DND-41 (cell line): ENCODE results near the gene CTNNA3.

Source experiments
- ATAC-seq: fragments of 200-7000 bp; cut with Tn5 transposase; 3 replicates; pipeline ENCODE4 v1.9.1; 2021; ENCODE audit warnings: low read depth; ENCODE audit not compliant: insufficient read depth
- DNase-seq: peaks from one replicate; pipeline ENCODE4 v3.0.0-alpha.2; 2020
- H2AFZ ChIP-seq: 2 replicates; pipeline ENCODE4 v1.6.0; 2012; ENCODE audit warnings: low read depth, low read length
- H3K27ac ChIP-seq: 2 replicates; pipeline ENCODE4 v1.5.1; 2012; ENCODE audit warnings: low read length, inconsistent platforms
- H3K27me3 ChIP-seq: fragments of 200-600 bp; sonication (generic); 2 replicates; pipeline ENCODE4 v1.6.0; 2012; ENCODE audit warnings: low read length, mild to moderate bottlenecking, inconsistent platforms; ENCODE audit not compliant: insufficient read depth, poor library complexity
- H3K36me3 ChIP-seq: 2 replicates; pipeline ENCODE4 v1.5.1; 2012; ENCODE audit warnings: low read length, inconsistent platforms; ENCODE audit not compliant: insufficient read depth
- H3K4me1 ChIP-seq: 2 replicates; pipeline ENCODE4 v1.5.1; 2012; ENCODE audit warnings: mild to moderate bottlenecking, low read length; ENCODE audit not compliant: insufficient read depth
- H3K4me2 ChIP-seq: 2 replicates; pipeline ENCODE4 v1.6.0; 2012; ENCODE audit warnings: mild to moderate bottlenecking, moderate library complexity, low read length, inconsistent platforms; ENCODE audit not compliant: insufficient read depth
- H3K4me3 ChIP-seq, 2 experiments: fragments of 200-600 bp in 1 of 2; shearing (Covaris generic) in 1 of 2; 2 replicates each; pipeline ENCODE4 v1.5.1; 2012 to 2016; ENCODE audit warnings: inconsistent platforms in 2 of 2, low read length in 2 of 2, mild to moderate bottlenecking in 2 of 2, low read depth in 1 of 2, moderate library complexity in 1 of 2
- H3K79me2 ChIP-seq: 2 replicates; pipeline ENCODE4 v1.6.0; 2012; ENCODE audit warnings: low read length, inconsistent platforms; ENCODE audit not compliant: insufficient read depth
- H3K9ac ChIP-seq: 2 replicates; pipeline ENCODE4 v1.6.0; 2012; ENCODE audit warnings: low read depth, mild to moderate bottlenecking, inconsistent platforms, low read length, moderate library complexity
- H3K9me3 ChIP-seq: 2 replicates; pipeline ENCODE4 v1.5.1; 2012; ENCODE audit warnings: low read length, moderate library complexity, mild to moderate bottlenecking, inconsistent platforms; ENCODE audit not compliant: insufficient read depth, severe bottlenecking
- H4K20me1 ChIP-seq: 2 replicates; pipeline ENCODE4 v1.6.0; 2012; ENCODE audit warnings: low read length; ENCODE audit not compliant: insufficient read depth
- CTCF ChIP-seq: IDR thresholded peaks from 2 replicates; pipeline ENCODE4 v1.5.1; 2012; ENCODE audit warnings: borderline replicate concordance, low read length, moderate library complexity, mild to moderate bottlenecking; ENCODE audit not compliant: poor library complexity, severe bottlenecking; ENCODE audit errors: extremely low read depth
- EZH2 ChIP-seq: IDR thresholded peaks from 3 replicates; pipeline ENCODE4 v1.6.1; 2012; ENCODE audit warnings: borderline replicate concordance, low read depth, mild to moderate bottlenecking, moderate library complexity, low read length, inconsistent platforms; ENCODE audit not compliant: severe bottlenecking

CTNNA3 gene

DNA sequence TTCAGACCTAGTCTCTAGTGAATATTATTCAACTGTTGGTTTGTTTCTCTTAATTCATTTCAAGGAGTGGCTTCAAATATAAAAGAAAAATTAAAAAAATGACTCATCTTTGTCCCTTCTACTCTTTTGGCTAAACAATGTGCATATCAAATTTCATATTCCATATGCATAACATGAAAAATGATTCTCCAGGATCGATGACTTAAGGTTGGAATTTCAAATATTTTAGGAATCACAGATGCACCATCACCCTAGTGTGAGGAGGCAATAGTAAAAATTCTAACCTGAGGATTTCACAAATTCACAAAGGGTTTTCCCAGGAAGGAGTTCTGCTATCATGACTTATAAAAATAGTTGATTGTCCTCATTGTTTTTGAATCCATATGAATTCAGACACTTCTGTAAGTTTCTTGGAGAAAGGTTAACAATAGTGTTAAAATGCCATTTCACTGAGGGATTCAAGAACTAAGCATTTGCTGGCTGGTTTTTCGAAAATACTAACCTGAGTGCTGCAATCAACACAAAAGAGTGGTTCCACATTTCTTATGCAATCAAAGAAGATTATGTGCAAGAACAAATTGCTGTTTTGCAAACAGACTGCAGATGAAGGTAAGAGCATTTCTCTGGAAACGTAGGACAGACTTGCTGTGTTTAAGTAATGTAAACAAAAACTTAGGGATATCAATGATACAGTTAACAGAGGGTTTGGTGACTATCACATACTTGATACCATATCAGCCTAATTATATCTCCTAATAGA is 1317.7 kb downstream of the CTNNA3 start:
- H3K27ac ChIP-seq: no peak overlapping the region
- TF ChIP-seq CTCF (no peak), EZH2 (no peak)
- no peaks in the 10 kb centered on the region for H3K27me3 ChIP-seq
- DNase-seq: no peak
- H3K9ac ChIP-seq: no peak overlapping the region
- no peaks in the 10 kb centered on the region for H4K20me1 ChIP-seq
- H3K4me3 ChIP-seq: no peak overlapping the region
- no peaks in the 10 kb centered on the region for H3K9me3 ChIP-seq
- no peak overlapping the region for H3K4me2 ChIP-seq
- H3K4me1 ChIP-seq: no peaks in the 10 kb centered on the region
- H3K36me3 ChIP-seq: no peaks in the 10 kb centered on the region
- H2AFZ ChIP-seq: no peak overlapping the region
- ATAC-seq: no peak
- no peaks in the 10 kb centered on the region for H3K79me2 ChIP-seq

- Histone ChIP-seq H3K9ac (no peak overlapping the region), H2AFZ (no peak overlapping the region), H3K9me3 (no peaks in the 10 kb centered on the region), H3K79me2 (no peaks in the 10 kb centered on the region), H3K4me3 (no peak overlapping the region), H3K4me2 (no peak overlapping the region), H3K36me3 (no peaks in the 10 kb centered on the region), H3K4me1 (no peaks in the 10 kb centered on the region), H4K20me1 (no peaks in the 10 kb centered on the region), H3K27ac (no peak overlapping the region), H3K27me3 (no peaks in the 10 kb centered on the region)
- ATAC-seq (no peak), DNase-seq (no peak)
- no peak for TF ChIP-seq CTCF
- TF ChIP-seq EZH2: no peak
Measured at GRCh38 chr10:66368146-66368545, 1327.8 kb downstream of the CTNNA3 start.

DNA sequence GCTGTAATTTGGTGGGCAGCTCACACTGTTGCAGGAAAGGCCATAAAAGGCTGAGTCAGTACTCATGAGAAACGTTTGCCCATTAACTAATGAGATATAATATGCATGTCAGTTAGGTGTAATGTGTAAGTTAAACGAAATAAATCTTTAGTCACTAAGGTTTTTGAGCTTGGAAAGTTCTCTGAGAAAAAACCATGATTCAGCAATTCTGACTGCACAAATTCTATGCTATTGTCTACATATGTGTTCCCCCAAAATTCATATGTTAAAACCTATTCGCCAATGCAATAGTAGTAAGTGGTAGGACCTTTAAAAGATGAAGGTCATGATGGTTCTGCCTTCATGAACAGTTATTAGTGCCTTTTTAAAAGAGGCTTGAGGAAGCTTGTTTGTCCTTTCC is 1329.8 kb downstream of the CTNNA3 start:
- ATAC-seq: no peak
- TF ChIP-seq CTCF (no peak), EZH2 (no peak)

More for the DNA sequence above, 1329.8 kb downstream of the CTNNA3 start:
- Histone ChIP-seq H4K20me1 (no peaks in the 10 kb centered on the region), H3K9me3 (no peaks in the 10 kb centered on the region), H2AFZ (no peak overlapping the region), H3K4me3 (no peak overlapping the region), H3K9ac (no peak overlapping the region), H3K4me1 (no peaks in the 10 kb centered on the region), H3K4me2 (no peak overlapping the region), H3K27ac (no peak overlapping the region), H3K79me2 (no peaks in the 10 kb centered on the region), H3K27me3 (no peaks in the 10 kb centered on the region), H3K36me3 (no peaks in the 10 kb centered on the region)
- no peak for DNase-seq
